HCT116 (cell line): ENCODE data around the gene WDR88.

ENCODE experiments used
- CTCF ChIP-seq, 3 experiments: fragments of 200-600 bp in 1 of 3; sonication (generic) in 1 of 3; IDR thresholded peaks in 2 of 3; conservative IDR thresholded peaks in 1 of 3; 2 replicates each; pipeline ENCODE4 v1.5.1; 2012 to 2017; ENCODE audit warnings: low read depth in 2 of 3, low read length in 2 of 3, antibody characterized with exemption in 1 of 3, borderline replicate concordance in 1 of 3, control low read depth in 1 of 3, mild to moderate bottlenecking in 1 of 3, mixed read lengths in 1 of 3, mixed run types in 1 of 3, moderate library complexity in 1 of 3; ENCODE audit not compliant: insufficient read depth in 1 of 3
- EGR1 ChIP-seq: IDR thresholded peaks from 2 replicates; pipeline ENCODE4 v1.6.1; 2012; ENCODE audit warnings: low read depth
- EZH2phosphoT487 ChIP-seq: fragments of 200-600 bp; IDR thresholded peaks from 2 replicates; pipeline ENCODE4 v1.6.1; 2018; ENCODE audit warnings: antibody characterized with exemption, borderline replicate concordance
- JUND ChIP-seq: IDR thresholded peaks from 2 replicates; pipeline ENCODE4 v1.6.1; 2012
- POLR2A ChIP-seq: IDR thresholded peaks from 2 replicates; pipeline ENCODE4 v1.7.0; 2011; ENCODE audit warnings: borderline replicate concordance; ENCODE audit not compliant: insufficient read depth, insufficient read length; ENCODE audit errors: extremely low read depth
- SIN3A ChIP-seq: IDR thresholded peaks from 2 replicates; pipeline ENCODE4 v1.6.1; 2012; ENCODE audit warnings: low read depth
- ZBTB33 ChIP-seq: IDR thresholded peaks from 2 replicates; pipeline ENCODE4 v1.6.1; 2011; ENCODE audit warnings: mild to moderate bottlenecking, low read length, moderate library complexity; ENCODE audit not compliant: insufficient replicate concordance; ENCODE audit errors: extremely low read depth
- TF ChIP-seq, protein P1 (sequence below): IDR thresholded peaks from 2 replicates; pipeline ENCODE4 v1.6.1; 2012

DNA sequence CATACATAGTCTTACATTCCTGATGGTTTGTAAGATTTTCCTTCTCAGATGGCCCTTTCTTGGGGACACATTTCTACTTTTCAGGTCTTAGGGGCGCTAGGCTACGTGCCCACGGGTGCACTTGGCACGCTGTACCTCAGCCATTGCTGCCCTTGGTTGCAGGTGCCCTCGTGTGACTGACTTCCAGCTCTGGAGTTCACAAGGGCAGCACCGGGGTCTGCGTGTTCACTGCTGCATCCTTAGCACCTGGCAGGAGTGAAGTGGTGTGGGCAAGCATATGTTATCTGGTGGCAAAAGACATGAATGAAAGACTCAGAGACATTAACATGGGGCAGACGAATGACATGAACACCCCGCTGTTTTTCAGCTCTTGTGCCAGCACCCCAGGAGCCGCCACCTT is 13.3 kb upstream of the WDR88 start:
- TF ChIP-seq ZBTB33: no peak
- no peak for TF ChIP-seq CTCF (IDR thresholded peaks at IDR 0.05 in 2 of 3, conservative IDR thresholded peaks at IDR 0.05 in 1 of 3; ENCODE audit: borderline replicate concordance in 1 of 3, insufficient read depth in 1 of 3, low read depth in 2 of 3, low read length in 2 of 3)
- TF ChIP-seq POLR2A: no peak
- TF ChIP-seq, protein P1, sequence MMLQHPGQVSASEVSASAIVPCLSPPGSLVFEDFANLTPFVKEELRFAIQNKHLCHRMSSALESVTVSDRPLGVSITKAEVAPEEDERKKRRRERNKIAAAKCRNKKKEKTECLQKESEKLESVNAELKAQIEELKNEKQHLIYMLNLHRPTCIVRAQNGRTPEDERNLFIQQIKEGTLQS: no peak
- no peak for TF ChIP-seq JUND
- no peak for TF ChIP-seq SIN3A
- TF ChIP-seq EGR1: no peak
- no peak for TF ChIP-seq EZH2phosphoT487
